HG02973 (cell line): ENCODE data around the gene C5AR2.
"Not testable (repeated sequence)": the region's sequence is repeated elsewhere in the genome, so short reads cannot be mapped to it uniquely, and the experiment has no call there.

Source experiments
- ATAC-seq: cut with Tn5 transposase; IDR thresholded peaks from one replicate; pipeline ENCODE4 v1.9.1; 2021; ENCODE audit warnings: moderate library complexity; ENCODE audit not compliant: unreplicated experiment

The C5AR2 gene

GRCh38 chr19:47383890-47384289 lies 51.9 kb downstream of the C5AR2 start:
- not testable (repeated sequence) for ATAC-seq

GRCh38 chr19:47384533-47384932 lies 52.6 kb downstream of the C5AR2 start:
- ATAC-seq, result not testable (repeated sequence)

GRCh38 chr19:47386582-47386981 lies 54.6 kb downstream of the C5AR2 start:
- not testable (repeated sequence) for ATAC-seq

GRCh38 chr19:47387623-47388022 lies 55.6 kb downstream of the C5AR2 start:
- ATAC-seq, result not testable (repeated sequence)

- not testable (repeated sequence) for ATAC-seq
Measured at GRCh38 chr19:47388721-47389120, 56.7 kb downstream of the C5AR2 start.

GRCh38 chr19:47389150-47389556 lies 57.2 kb downstream of the C5AR2 start:
- no peak for ATAC-seq

GRCh38 chr19:47390533-47391488 lies 58.8 kb downstream of the C5AR2 start:
- no peak for ATAC-seq

GRCh38 chr19:47391510-47392223 lies 59.7 kb downstream of the C5AR2 start:
- no peak for ATAC-seq
